GM06990 (cell line): ENCODE data around the gene DOCK4.

Experiments used
- DNase-seq: peaks from one replicate; pipeline ENCODE4 v3.0.0-alpha.2; 2011; ENCODE audit not compliant: insufficient read length; ENCODE audit errors: extremely low read depth
- H3K27me3 ChIP-seq: replicated peaks from 2 replicates; pipeline ENCODE4 v1.6.0; 2011; ENCODE audit warnings: low read length; ENCODE audit not compliant: control insufficient read depth, insufficient read depth
- H3K36me3 ChIP-seq: 2 replicates; pipeline ENCODE4 v1.5.1; 2011; ENCODE audit warnings: low read length; ENCODE audit not compliant: control insufficient read depth, insufficient read depth
- H3K4me3 ChIP-seq: replicated peaks from 2 replicates; pipeline ENCODE4 v1.5.1; 2011; ENCODE audit warnings: low read depth, mild to moderate bottlenecking, control low read depth, low read length
- TF ChIP-seq, protein P1 (sequence below): IDR thresholded peaks from 2 replicates; pipeline ENCODE4 v1.5.1; 2011; ENCODE audit warnings: low read length, control low read depth, mild to moderate bottlenecking, inconsistent platforms; ENCODE audit not compliant: insufficient read depth, poor library complexity, severe bottlenecking

DOCK4 gene

DNA sequence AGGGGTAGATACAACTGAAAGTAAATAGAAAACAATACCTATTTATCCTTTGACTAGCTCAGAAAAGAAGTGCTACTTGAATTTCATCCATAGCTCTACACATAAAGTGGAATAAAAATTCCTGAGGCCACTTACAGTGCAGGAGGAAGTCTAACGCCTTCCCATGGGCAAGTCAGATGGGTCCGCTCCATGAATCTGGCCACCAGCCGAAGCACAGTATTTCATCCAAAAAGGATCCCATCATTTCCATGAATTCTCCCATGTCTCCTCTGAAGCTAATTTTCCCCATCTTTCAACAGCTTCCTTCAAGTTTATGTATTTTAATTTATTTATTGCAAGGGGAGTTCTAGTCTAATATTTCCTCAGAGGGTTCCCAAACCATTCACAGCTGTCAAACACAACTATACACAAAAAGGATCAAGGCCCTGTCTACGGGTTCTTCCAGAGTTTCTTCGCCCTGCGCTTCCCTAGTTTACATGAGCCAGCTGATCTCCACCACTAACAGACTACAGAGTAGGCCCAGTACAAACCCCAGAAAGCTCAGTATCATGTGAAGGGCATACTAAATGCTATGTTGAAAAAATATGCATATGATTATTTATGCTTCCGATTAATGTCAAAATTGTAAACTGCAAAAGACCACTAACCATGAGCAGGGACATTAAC, 184.7 kb downstream of the DOCK4 start:
- Histone ChIP-seq H3K36me3 (no peaks in the 10 kb centered on the region), H3K27me3 (no peaks in the 10 kb centered on the region), H3K4me3 (no peak overlapping the region)
- no peak for DNase-seq
- TF ChIP-seq, protein P1, sequence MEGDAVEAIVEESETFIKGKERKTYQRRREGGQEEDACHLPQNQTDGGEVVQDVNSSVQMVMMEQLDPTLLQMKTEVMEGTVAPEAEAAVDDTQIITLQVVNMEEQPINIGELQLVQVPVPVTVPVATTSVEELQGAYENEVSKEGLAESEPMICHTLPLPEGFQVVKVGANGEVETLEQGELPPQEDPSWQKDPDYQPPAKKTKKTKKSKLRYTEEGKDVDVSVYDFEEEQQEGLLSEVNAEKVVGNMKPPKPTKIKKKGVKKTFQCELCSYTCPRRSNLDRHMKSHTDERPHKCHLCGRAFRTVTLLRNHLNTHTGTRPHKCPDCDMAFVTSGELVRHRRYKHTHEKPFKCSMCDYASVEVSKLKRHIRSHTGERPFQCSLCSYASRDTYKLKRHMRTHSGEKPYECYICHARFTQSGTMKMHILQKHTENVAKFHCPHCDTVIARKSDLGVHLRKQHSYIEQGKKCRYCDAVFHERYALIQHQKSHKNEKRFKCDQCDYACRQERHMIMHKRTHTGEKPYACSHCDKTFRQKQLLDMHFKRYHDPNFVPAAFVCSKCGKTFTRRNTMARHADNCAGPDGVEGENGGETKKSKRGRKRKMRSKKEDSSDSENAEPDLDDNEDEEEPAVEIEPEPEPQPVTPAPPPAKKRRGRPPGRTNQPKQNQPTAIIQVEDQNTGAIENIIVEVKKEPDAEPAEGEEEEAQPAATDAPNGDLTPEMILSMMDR = no peak

DNA sequence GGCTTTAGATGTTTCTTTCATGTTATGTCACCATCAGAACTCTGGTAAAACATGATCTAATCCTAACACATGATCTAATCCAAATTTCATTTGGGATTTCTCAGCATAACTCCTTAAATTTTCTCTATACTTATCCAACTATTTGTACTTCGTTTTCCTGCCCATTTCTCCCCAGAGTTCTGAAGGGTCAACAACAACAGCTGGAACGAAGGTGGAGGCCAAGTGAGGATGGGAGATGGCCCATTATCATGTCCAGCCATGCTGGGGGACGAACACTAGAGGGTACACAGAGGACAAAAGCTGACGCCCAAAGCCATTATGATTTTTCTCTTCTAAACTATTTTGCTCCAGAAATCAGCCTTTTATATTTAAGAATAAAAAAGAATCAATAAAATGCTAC, 185.4 kb downstream of the DOCK4 start:
- no peak for DNase-seq
- Histone ChIP-seq H3K27me3 (no peaks in the 10 kb centered on the region), H3K4me3 (no peak overlapping the region), H3K36me3 (no peaks in the 10 kb centered on the region)
- TF ChIP-seq, protein P1 = no peak

DNA sequence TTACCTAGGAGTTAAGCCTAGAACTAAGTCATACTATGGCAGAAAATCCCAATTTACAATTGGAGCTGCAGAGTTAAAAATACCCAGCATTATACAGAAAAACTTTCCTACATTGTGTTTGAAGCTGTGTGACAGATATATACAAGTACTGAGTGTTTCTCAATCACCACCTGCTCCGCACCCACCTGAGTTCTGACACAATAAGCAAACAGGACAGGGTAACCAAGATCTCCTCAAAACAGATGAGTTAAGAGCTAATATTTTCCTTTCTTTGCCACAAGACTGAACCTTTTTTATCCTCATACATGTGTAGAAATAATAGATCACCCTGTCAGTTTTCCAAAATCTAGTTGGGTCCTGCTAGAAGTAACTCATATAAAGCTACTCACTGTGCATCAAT, 186.3 kb downstream of the DOCK4 start:
- no peaks in the 10 kb centered on the region for H3K27me3 ChIP-seq
- H3K36me3 ChIP-seq = no peaks in the 10 kb centered on the region
- no peak overlapping the region for H3K4me3 ChIP-seq
- DNase-seq = no peak
- TF ChIP-seq, protein P1 = no peak

DNA sequence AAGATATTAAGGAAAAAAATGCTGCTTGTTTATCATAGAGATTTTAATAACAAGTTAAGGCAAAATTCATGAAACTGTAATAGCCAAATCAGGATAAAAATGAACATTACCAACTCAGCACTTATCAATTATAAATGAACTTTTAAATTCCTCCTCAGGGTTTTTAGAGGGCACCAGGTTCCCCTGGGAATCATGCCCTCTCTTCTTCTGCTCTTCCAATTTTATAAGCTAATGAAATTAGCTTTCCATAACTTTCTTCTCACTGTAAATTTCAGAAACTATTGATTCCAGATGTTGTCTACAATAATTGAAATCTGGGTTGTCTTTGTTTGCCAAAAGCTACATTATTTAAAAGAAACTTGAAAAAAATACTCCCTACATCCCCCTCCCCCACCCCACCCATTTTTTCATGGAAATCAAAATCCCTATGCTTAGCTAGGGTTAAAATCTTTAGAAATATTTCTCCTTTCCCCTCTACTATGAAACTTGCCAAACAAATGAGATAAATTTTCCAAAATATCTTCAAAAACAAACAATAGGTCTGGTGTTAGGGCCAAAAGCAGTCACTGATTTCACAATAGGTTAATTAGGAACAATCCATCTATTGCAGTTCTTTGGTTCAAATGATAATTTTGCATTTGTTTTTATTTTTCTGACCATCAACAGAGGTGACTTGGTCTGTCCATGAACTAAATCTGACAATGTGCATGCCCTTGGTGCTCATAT, 187.7 kb downstream of the DOCK4 start:
- TF ChIP-seq, protein P1 = no peak

DNA sequence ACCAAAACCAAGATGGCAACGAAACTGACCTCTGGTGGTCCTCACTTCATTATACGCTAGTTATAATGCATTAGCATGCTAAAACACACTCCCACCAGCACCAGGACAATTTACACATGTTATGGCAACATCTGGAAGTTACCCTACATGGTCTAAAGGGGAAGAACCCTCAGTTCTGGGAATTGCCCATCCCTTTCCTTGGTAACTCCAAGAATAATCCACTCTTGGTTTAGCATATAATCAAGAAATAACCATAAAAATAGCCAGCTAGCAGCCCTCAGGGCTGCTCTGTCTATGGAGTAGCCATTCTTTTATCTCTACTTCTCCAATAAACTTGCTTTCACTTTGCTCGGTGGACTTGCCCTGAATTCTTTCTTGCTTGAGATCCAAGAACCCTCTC, 191.1 kb downstream of the DOCK4 start:
- Histone ChIP-seq H3K27me3 (no peaks in the 10 kb centered on the region), H3K36me3 (no peaks in the 10 kb centered on the region)
- DNase-seq = no peak

More for the DNA sequence above, 187.7 kb downstream of the DOCK4 start:
- H3K36me3 ChIP-seq = no peaks in the 10 kb centered on the region
- no peak for DNase-seq
- no peak overlapping the region for H3K4me3 ChIP-seq
- no peaks in the 10 kb centered on the region for H3K27me3 ChIP-seq

More for the DNA sequence above, 191.1 kb downstream of the DOCK4 start:
- TF ChIP-seq, protein P1 = no peak
- H3K4me3 ChIP-seq = no peak overlapping the region
